Smooth muscle cell (in vitro differentiated cells): Measurements from ENCODE around the gene LCN12. TPM values are rescaled to one million over a fixed set of nuclear protein-coding genes. Genes with fewer than 3 reads are reported as not detected.

Source experiments
- DNase-seq: peaks from one replicate; lab custom pipeline; 2025; ENCODE audit not compliant: unreplicated experiment; lab: John Stamatoyannopoulos, UW
- H2AFZ ChIP-seq: fragments of 200-600 bp; sonication (generic); 2 replicates; pipeline ENCODE4 v1.6.0; 2016; ENCODE audit warnings: antibody characterized with exemption, low read depth, mild to moderate bottlenecking
- H3F3A ChIP-seq: fragments of 200-600 bp; sonication (generic); 2 replicates; pipeline ENCODE4 v1.6.0; 2017; ENCODE audit warnings: antibody characterized with exemption, low read depth
- H3K27ac ChIP-seq: fragments of 200-600 bp; sonication (generic); 2 replicates; pipeline ENCODE4 v1.5.1; 2016; ENCODE audit warnings: low read depth, mild to moderate bottlenecking
- H3K27me3 ChIP-seq: fragments of 200-600 bp; sonication (generic); 2 replicates; pipeline ENCODE4 v1.6.1; 2016; ENCODE audit warnings: low read depth, mild to moderate bottlenecking
- H3K36me3 ChIP-seq: fragments of 200-600 bp; sonication (generic); 2 replicates; pipeline ENCODE4 v1.5.1; 2016; ENCODE audit warnings: low read depth
- H3K4me1 ChIP-seq: fragments of 200-600 bp; sonication (generic); 2 replicates; pipeline ENCODE4 v1.5.1; 2016; ENCODE audit warnings: low read depth
- H3K4me2 ChIP-seq: fragments of 200-600 bp; sonication (generic); 2 replicates; pipeline ENCODE4 v1.6.0; 2016; ENCODE audit warnings: mild to moderate bottlenecking
- H3K4me3 ChIP-seq: fragments of 200-600 bp; sonication (generic); 2 replicates; pipeline ENCODE4 v1.5.1; 2016; ENCODE audit warnings: mild to moderate bottlenecking
- H3K79me2 ChIP-seq: fragments of 200-600 bp; sonication (generic); 2 replicates; pipeline ENCODE4 v1.6.0; 2016; ENCODE audit warnings: low read depth, mild to moderate bottlenecking
- H3K9ac ChIP-seq: fragments of 200-600 bp; sonication (generic); 2 replicates; pipeline ENCODE4 v1.6.0; 2016; ENCODE audit warnings: low read depth
- H3K9me3 ChIP-seq: fragments of 200-600 bp; sonication (generic); replicated peaks from 2 replicates; pipeline ENCODE4 v1.5.1; 2016; ENCODE audit warnings: low read depth
- H4K20me1 ChIP-seq: fragments of 200-600 bp; sonication (generic); 2 replicates; pipeline ENCODE4 v1.6.0; 2016; ENCODE audit warnings: low read depth
- WGBS: methylation state at CpG from one replicate; pipeline ENCODE4 v1.1.7; 2016; ENCODE audit warnings: low lambda C conversion rate; 5-methylcytosine and 5-hydroxymethylcytosine counted together
- polyA plus RNA-seq: library from polyadenylated mRNA; unstranded; fragments of >200 nt; fragmentation: Nextera tagmentation; extraction: Ambion mirVana; gene quantifications from 2 replicates; pipeline ENCODE4 v1.2.1, GENCODE V29; 2016
- total RNA-seq: library from RNA; depleted of rRNA; stranded (reverse); fragments of >200 nt; gene quantifications from 2 replicates; pipeline ENCODE4 v1.2.3, GENCODE V29; 2014
- TF ChIP-seq, protein P1 (sequence below): fragments of 200-600 bp; sonication (generic); IDR thresholded peaks from 2 replicates; pipeline ENCODE4 v1.5.1; 2017; ENCODE audit warnings: borderline replicate concordance, mild to moderate bottlenecking, antibody characterized with exemption; ENCODE audit not compliant: insufficient read depth, poor library complexity, severe bottlenecking

LCN12 gene
- total and polyA plus RNA-seq, 2 experiments from 2014 or later: not detected

- Histone ChIP-seq H3F3A (no peaks in the 10 kb centered on the region), H3K27ac (no peak overlapping the region), H3K36me3 (no peaks in the 10 kb centered on the region), H2AFZ (no peak overlapping the region), H3K4me1 (no peaks in the 10 kb centered on the region), H3K4me2 (no peak overlapping the region), H3K27me3 (no peaks in the 10 kb centered on the region), H3K9ac (no peak overlapping the region), H3K79me2 (no peaks in the 10 kb centered on the region), H3K4me3 (no peak overlapping the region), H3K9me3 (no peaks in the 10 kb centered on the region), H4K20me1 (peaks cover 3% of the 10 kb centered on the region)
- DNase-seq: no peak
- TF ChIP-seq, protein P1, sequence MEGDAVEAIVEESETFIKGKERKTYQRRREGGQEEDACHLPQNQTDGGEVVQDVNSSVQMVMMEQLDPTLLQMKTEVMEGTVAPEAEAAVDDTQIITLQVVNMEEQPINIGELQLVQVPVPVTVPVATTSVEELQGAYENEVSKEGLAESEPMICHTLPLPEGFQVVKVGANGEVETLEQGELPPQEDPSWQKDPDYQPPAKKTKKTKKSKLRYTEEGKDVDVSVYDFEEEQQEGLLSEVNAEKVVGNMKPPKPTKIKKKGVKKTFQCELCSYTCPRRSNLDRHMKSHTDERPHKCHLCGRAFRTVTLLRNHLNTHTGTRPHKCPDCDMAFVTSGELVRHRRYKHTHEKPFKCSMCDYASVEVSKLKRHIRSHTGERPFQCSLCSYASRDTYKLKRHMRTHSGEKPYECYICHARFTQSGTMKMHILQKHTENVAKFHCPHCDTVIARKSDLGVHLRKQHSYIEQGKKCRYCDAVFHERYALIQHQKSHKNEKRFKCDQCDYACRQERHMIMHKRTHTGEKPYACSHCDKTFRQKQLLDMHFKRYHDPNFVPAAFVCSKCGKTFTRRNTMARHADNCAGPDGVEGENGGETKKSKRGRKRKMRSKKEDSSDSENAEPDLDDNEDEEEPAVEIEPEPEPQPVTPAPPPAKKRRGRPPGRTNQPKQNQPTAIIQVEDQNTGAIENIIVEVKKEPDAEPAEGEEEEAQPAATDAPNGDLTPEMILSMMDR: no peak
- 97% methylated on average over 29 of the region's 29 CpGs for WGBS
Observed at GRCh38 chr9:136907011-136907914, 44.8 kb upstream of the LCN12 start.

DNA sequence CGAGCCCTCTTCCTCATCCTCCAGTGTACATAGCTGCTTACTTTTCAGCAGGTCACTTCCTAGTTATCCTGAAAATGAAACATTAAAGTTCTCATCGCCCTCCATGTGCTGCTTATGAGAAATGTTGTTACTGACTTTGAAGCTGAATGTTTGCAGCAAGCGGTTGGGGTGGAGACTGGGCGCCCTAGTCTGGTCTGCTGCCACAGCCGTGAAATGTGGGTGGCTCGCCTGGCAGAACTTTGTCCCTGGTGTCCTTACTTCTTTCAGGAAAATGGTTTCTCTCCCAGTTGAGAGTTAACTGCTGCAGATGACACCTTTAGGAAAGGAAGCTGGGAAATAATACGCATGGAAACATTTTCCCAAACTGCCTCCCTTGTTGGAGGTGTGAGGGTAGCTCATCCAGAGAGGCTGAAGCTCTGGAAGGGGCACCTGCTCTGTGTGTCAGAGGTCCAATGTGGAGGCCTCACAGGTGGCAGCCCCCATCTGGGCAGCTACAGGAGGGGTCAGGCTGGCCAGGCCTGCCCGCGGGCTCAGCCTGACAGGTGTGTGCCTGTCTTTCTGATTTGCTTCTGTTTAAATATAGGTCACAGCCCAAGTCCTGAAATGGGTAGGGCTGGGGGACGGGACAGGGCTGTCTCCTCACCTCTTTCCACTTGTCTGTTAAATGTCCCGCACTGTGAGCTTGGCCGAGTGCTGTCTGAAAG, 41.7 kb upstream of the LCN12 start:
- Histone ChIP-seq H4K20me1 (peaks cover 3% of the 10 kb centered on the region), H3K9me3 (no peaks in the 10 kb centered on the region), H2AFZ (no peak overlapping the region), H3K9ac (no peak overlapping the region), H3K4me3 (no peak overlapping the region), H3K4me1 (no peaks in the 10 kb centered on the region), H3K4me2 (no peak overlapping the region), H3F3A (no peaks in the 10 kb centered on the region), H3K27ac (no peak overlapping the region), H3K79me2 (no peaks in the 10 kb centered on the region), H3K36me3 (no peaks in the 10 kb centered on the region), H3K27me3 (no peaks in the 10 kb centered on the region)
- DNase-seq: no peak
- WGBS: 98% methylated on average over 12 of the region's 12 CpGs
- TF ChIP-seq, protein P1: no peak

GRCh38 chr9:136910901-136911245, 41.2 kb upstream of the LCN12 start:
- no peaks in the 10 kb centered on the region for H3K36me3 ChIP-seq
- H3K4me1 ChIP-seq: no peaks in the 10 kb centered on the region
- H3K4me3 ChIP-seq: no peak overlapping the region
- H3K4me2 ChIP-seq: no peak overlapping the region
- peaks cover 3% of the 10 kb centered on the region for H4K20me1 ChIP-seq
- no peak overlapping the region for H2AFZ ChIP-seq
- no peak overlapping the region for H3K9ac ChIP-seq
- no peaks in the 10 kb centered on the region for H3K9me3 ChIP-seq
- DNase-seq: no peak
- H3K27ac ChIP-seq: no peak overlapping the region
- TF ChIP-seq, protein P1: no peak
- 92% methylated on average over 12 of the region's 12 CpGs for WGBS
- no peaks in the 10 kb centered on the region for H3K79me2 ChIP-seq
- no peaks in the 10 kb centered on the region for H3F3A ChIP-seq
- no peaks in the 10 kb centered on the region for H3K27me3 ChIP-seq
